ENCODE data around the gene SYT11.

- TF ChIP-seq CTCF (IDR thresholded peaks at IDR 0.05 in 4 of 5, conservative IDR thresholded peaks at IDR 0.05 in 1 of 5), result no peak
- no peak for TF ChIP-seq POLR2A (IDR thresholded peaks at IDR 0.05)
Observed at GRCh38 chr1:155884982-155885381, 25.6 kb downstream of the SYT11 start.
